HCT116 (cell line): ENCODE measurements around the gene CERS3. TPM values are rescaled to one million over a fixed set of nuclear protein-coding genes. Genes with fewer than 3 reads are reported as not detected.

ENCODE experiments used
- ATAC-seq: fragments of 200-7000 bp; cut with Tn5 transposase; 2 replicates; pipeline ENCODE4 v1.9.1; 2020; ENCODE audit warnings: mild to moderate bottlenecking, moderate library complexity
- BruUV-seq: library from RNA; stranded (reverse); fragments of 400-500 nt; replicated peaks from 2 replicates; lab custom pipeline; 2021; lab: Mats Ljungman, UMichigan
- CTCF ChIA-PET: fragments of 300-600 bp; sonication (Branson Sonifier 250); formaldehyde crosslinking; loops from one replicate; lab custom pipeline; 2021; ENCODE audit warnings: antibody characterized with exemption; lab: Charles Lee
- POLR2A ChIA-PET: fragments of 300-600, 350-600 bp; sonication (Branson Sonifier 250); formaldehyde crosslinking; loops from one replicate; lab custom pipeline; 2021; ENCODE audit warnings: antibody characterized with exemption; lab: Charles Lee
- RAD21 ChIA-PET, 2 experiments: fragments of 300-600 bp; sonication (Branson Sonifier 250); formaldehyde crosslinking; loops; one replicate each; lab custom pipeline; 2023; ENCODE audit warnings: low total read pairs in 2 of 2; ENCODE audit not compliant: uncharacterized antibody in 2 of 2, unreplicated experiment in 2 of 2, low non-redundant PET in 1 of 2; lab: Charles Lee
- DNase-seq: peaks from one replicate; pipeline ENCODE4 v3.0.0-alpha.2; 2010; ENCODE audit warnings: low read depth, low spot score
- H2AFZ ChIP-seq: fragments of 200-600 bp; shearing (Covaris generic), sonication (generic); 2 replicates; pipeline ENCODE4 v1.6.1; 2017; ENCODE audit warnings: low read depth, mixed run types, mixed read lengths, antibody characterized with exemption, low read length; ENCODE audit not compliant: poor library complexity, severe bottlenecking
- H3K27ac ChIP-seq: 2 replicates; pipeline ENCODE4 v1.5.1; 2012; ENCODE audit warnings: low read depth, low read length
- H3K27me3 ChIP-seq: fragments of 200-600 bp; sonication (generic); 2 replicates; pipeline ENCODE4 v1.6.1; 2016; ENCODE audit warnings: mixed run types, low read length, mixed read lengths; ENCODE audit not compliant: insufficient read depth
- H3K36me3 ChIP-seq, 2 experiments: fragments of 200-500 bp in 1 of 2; fragments of 200-600 bp in 1 of 2; sonication (Bioruptor generic) in 1 of 2; sonication (generic) in 1 of 2; 2 replicates each; pipeline versions ENCODE4 v1.5.1 to v1.6.1; 2014 to 2016; ENCODE audit warnings: low read length in 2 of 2, inconsistent platforms in 1 of 2, mixed read lengths in 1 of 2, mixed run types in 1 of 2; ENCODE audit not compliant: insufficient read depth in 2 of 2, control insufficient read depth in 1 of 2
- H3K4me1 ChIP-seq, 2 experiments: fragments of 200-600 bp in 1 of 2; sonication (generic) in 1 of 2; 2 replicates each; pipeline versions ENCODE4 v1.5.1 to v1.6.1; 2012 to 2017; ENCODE audit warnings: low read length in 2 of 2, inconsistent platforms in 1 of 2, mild to moderate bottlenecking in 1 of 2, mixed read lengths in 1 of 2, mixed run types in 1 of 2, moderate library complexity in 1 of 2; ENCODE audit not compliant: insufficient read depth in 2 of 2, control insufficient read depth in 1 of 2
- H3K4me2 ChIP-seq: fragments of 200-600 bp; sonication (generic); 2 replicates; pipeline ENCODE4 v1.6.1; 2017; ENCODE audit warnings: mixed run types, low read length, mixed read lengths
- H3K4me3 ChIP-seq, 2 experiments: fragments of 200-600 bp in 1 of 2; sonication (generic) in 1 of 2; replicated peaks in 1 of 2; 2 replicates each; pipeline ENCODE4 v1.5.1; 2011 to 2016; ENCODE audit warnings: low read length in 2 of 2, control low read depth in 1 of 2, low read depth in 1 of 2, mild to moderate bottlenecking in 1 of 2, mixed read lengths in 1 of 2, mixed run types in 1 of 2
- H3K79me2 ChIP-seq: fragments of 200-600 bp; sonication (generic); 2 replicates; pipeline ENCODE4 v1.6.1; 2017; ENCODE audit warnings: mild to moderate bottlenecking, mixed run types, low read length, moderate library complexity, mixed read lengths; ENCODE audit not compliant: insufficient read depth
- H3K9ac ChIP-seq: fragments of 200-600 bp; sonication (generic); 2 replicates; pipeline ENCODE4 v1.6.1; 2016; ENCODE audit warnings: low read length, mixed read lengths
- H3K9me2 ChIP-seq: fragments of 200-600 bp; sonication (generic), shearing (Covaris generic); 2 replicates; pipeline ENCODE4 v1.6.1; 2017; ENCODE audit warnings: mixed run types, mild to moderate bottlenecking, moderate library complexity; ENCODE audit not compliant: insufficient read depth
- H3K9me3 ChIP-seq, 2 experiments: fragments of 200-500 bp in 1 of 2; fragments of 200-600 bp in 1 of 2; sonication (Bioruptor generic) in 1 of 2; sonication (generic) in 1 of 2; 2 replicates each; pipeline ENCODE4 v1.6.1; 2014 to 2017; ENCODE audit warnings: low read length in 2 of 2, mixed read lengths in 2 of 2, inconsistent platforms in 1 of 2, low read depth in 1 of 2, mild to moderate bottlenecking in 1 of 2, mixed run types in 1 of 2, moderate library complexity in 1 of 2; ENCODE audit not compliant: control insufficient read depth in 1 of 2, insufficient read depth in 1 of 2
- H4K20me1 ChIP-seq: fragments of 200-600 bp; sonication (generic), shearing (Covaris generic); 2 replicates; pipeline ENCODE4 v1.6.1; 2017; ENCODE audit warnings: mixed run types, mild to moderate bottlenecking, moderate library complexity; ENCODE audit not compliant: insufficient read depth
- ATF3 ChIP-seq: IDR thresholded peaks from 2 replicates; pipeline ENCODE4 v1.6.1; 2012
- CBX3 ChIP-seq: IDR thresholded peaks from 2 replicates; pipeline ENCODE4 v1.6.1; 2012; ENCODE audit warnings: low read depth
- CEBPB ChIP-seq: IDR thresholded peaks from 2 replicates; pipeline ENCODE4 v1.6.1; 2012; ENCODE audit warnings: low read depth
- ELF1 ChIP-seq: IDR thresholded peaks from 2 replicates; pipeline ENCODE4 v1.6.1; 2012; ENCODE audit warnings: low read depth, borderline replicate concordance
- EZH2 ChIP-seq: fragments of 200-600 bp; sonication (generic); IDR thresholded peaks from 2 replicates; pipeline ENCODE4 v1.6.1; 2017; ENCODE audit warnings: antibody characterized with exemption, mixed run types
- EZH2phosphoT487 ChIP-seq: fragments of 200-600 bp; IDR thresholded peaks from 2 replicates; pipeline ENCODE4 v1.6.1; 2018; ENCODE audit warnings: antibody characterized with exemption, borderline replicate concordance
- JUND ChIP-seq: IDR thresholded peaks from 2 replicates; pipeline ENCODE4 v1.6.1; 2012
- MAX ChIP-seq: IDR thresholded peaks from 2 replicates; pipeline ENCODE4 v1.6.1; 2012
- POLR2A ChIP-seq: IDR thresholded peaks from 2 replicates; pipeline ENCODE4 v1.7.0; 2011; ENCODE audit warnings: borderline replicate concordance; ENCODE audit not compliant: insufficient read depth, insufficient read length; ENCODE audit errors: extremely low read depth
- POLR2AphosphoS5 ChIP-seq: IDR thresholded peaks from 2 replicates; pipeline ENCODE4 v1.6.1; 2011; ENCODE audit warnings: mild to moderate bottlenecking, low read depth, low read length, moderate library complexity
- RAD21 ChIP-seq: IDR thresholded peaks from 2 replicates; pipeline ENCODE4 v1.6.1; 2012; ENCODE audit warnings: low read depth, mild to moderate bottlenecking
- TCF7L2 ChIP-seq: IDR thresholded peaks from 2 replicates; pipeline ENCODE4 v1.7.0; 2011; ENCODE audit warnings: borderline replicate concordance, inconsistent platforms; ENCODE audit not compliant: insufficient read depth, insufficient read length; ENCODE audit errors: extremely low read depth
- ZBTB33 ChIP-seq: IDR thresholded peaks from 2 replicates; pipeline ENCODE4 v1.6.1; 2011; ENCODE audit warnings: mild to moderate bottlenecking, low read length, moderate library complexity; ENCODE audit not compliant: insufficient replicate concordance; ENCODE audit errors: extremely low read depth
- intact Hi-C: fragments of 100-400 bp; cut with micrococcal nuclease; formaldehyde crosslinking; loops from 2 replicates; pipeline ENCODE4 v1.10.0; 2022
- total RNA-seq: library from RNA; stranded (reverse); gene quantifications from one replicate; pipeline ENCODE4 v1.2.1, GENCODE V29; 2021; ENCODE audit not compliant: unreplicated experiment

CERS3 gene
- total RNA-seq, 1 experiment from 2014 or later: not detected

- Histone ChIP-seq H3K9me3 (no peaks in the 10 kb centered on the region), H3K9ac (no peak overlapping the region), H2AFZ (no peak overlapping the region), H3K27me3 (no peaks in the 10 kb centered on the region), H3K4me3 (no peak overlapping the region), H3K4me2 (no peak overlapping the region), H3K27ac (no peak overlapping the region), H3K79me2 (no peaks in the 10 kb centered on the region), H3K4me1 (no peaks in the 10 kb centered on the region), H3K9me2 (0 out of 2 replicates have a peak, but pooled peaks cover 2% of the 10 kb centered on the region), H3K36me3 (no peaks in the 10 kb centered on the region), H4K20me1 (no peaks in the 10 kb centered on the region)
- intact Hi-C loops: no loop called here
- POLR2A ChIA-PET: interaction anchor here (0.6 kb wide), 1 partner anchor 1430 kb away, joined by 5 read pairs; no protein-coding TSS in a partner anchor
- TF ChIP-seq ZBTB33 (no peak), JUND (no peak), ELF1 (no peak), EZH2phosphoT487 (no peak), EZH2 (no peak), CBX3 (no peak)
- RAD21 ChIA-PET: no interaction called here
- no peak for DNase-seq
- no TSS peak for BruUV-seq
- CTCF ChIA-PET: no interaction called here
- no peak for ATAC-seq
These were observed 74.6 kb downstream of the CERS3 start for GRCh38 chr15:100454148-100454547.

- Histone ChIP-seq H3K4me3 (no peak overlapping the region), H3K4me1 (no peaks in the 10 kb centered on the region), H3K27ac (no peak overlapping the region), H3K9ac (no peak overlapping the region), H3K27me3 (no peaks in the 10 kb centered on the region), H4K20me1 (no peaks in the 10 kb centered on the region), H3K9me2 (no peaks in the 10 kb centered on the region), H3K36me3 (no peaks in the 10 kb centered on the region), H2AFZ (no peak overlapping the region), H3K9me3 (no peaks in the 10 kb centered on the region), H3K4me2 (no peak overlapping the region), H3K79me2 (no peaks in the 10 kb centered on the region)
- RAD21 ChIA-PET: no interaction called here
- ATAC-seq: no peak
- intact Hi-C loops: no loop called here
- CTCF ChIA-PET: no interaction called here
- no peak for DNase-seq
- POLR2A ChIA-PET: no interaction called here
- BruUV-seq: no TSS peak
- TF ChIP-seq ATF3 (no peak), ZBTB33 (no peak), POLR2AphosphoS5 (no peak), MAX (no peak), POLR2A (no peak), TCF7L2 (no peak), EZH2phosphoT487 (no peak), RAD21 (no peak), CEBPB (no peak)
These were observed 80.3 kb downstream of the CERS3 start for GRCh38 chr15:100448481-100448880.
